PC-3 (cell line): ENCODE measurements around the gene RIMKLA. TPM values are rescaled to one million over a fixed set of nuclear protein-coding genes. Genes with fewer than 3 reads are reported as not detected.

Source experiments
- ATAC-seq: fragments of 200-7000 bp; cut with Tn5 transposase; 2 replicates; pipeline ENCODE4 v1.9.1; 2020; ENCODE audit warnings: mild to moderate bottlenecking, moderate library complexity
- BruUV-seq: library from RNA; stranded (reverse); fragments of 400-500 nt; replicated peaks from 2 replicates; lab custom pipeline; 2021; lab: Mats Ljungman, UMichigan
- CTCF ChIA-PET: fragments of 300-600 bp; sonication (Branson Sonifier 250); formaldehyde crosslinking; loops from one replicate; lab custom pipeline; 2022; ENCODE audit warnings: antibody characterized with exemption; lab: Charles Lee
- POLR2A ChIA-PET: fragments of 300-600 bp; sonication (Branson Sonifier 250); formaldehyde crosslinking; loops from one replicate; lab custom pipeline; 2022; ENCODE audit warnings: antibody characterized with exemption; ENCODE audit not compliant: unreplicated experiment; lab: Charles Lee
- DNase-seq: peaks from one replicate; pipeline ENCODE4 v3.0.0-alpha.2; 2015
- H2AFZ ChIP-seq: fragments of 300-600 bp; sonication (generic); 2 replicates; pipeline ENCODE4 v1.6.0; 2016; ENCODE audit warnings: antibody characterized with exemption, low read length
- H3F3A ChIP-seq: fragments of 300-600 bp; sonication (generic); one replicate; pipeline ENCODE4 v1.6.0; 2017; ENCODE audit warnings: antibody characterized with exemption, low read length, control low read depth, mild to moderate bottlenecking; ENCODE audit not compliant: unreplicated experiment
- H3K27ac ChIP-seq: fragments of 300-600 bp; sonication (generic); 2 replicates; pipeline ENCODE4 v1.5.1; 2016; ENCODE audit warnings: mild to moderate bottlenecking, low read length
- H3K27me3 ChIP-seq: fragments of 300-600 bp; sonication (generic); 2 replicates; pipeline ENCODE4 v1.6.1; 2016; ENCODE audit warnings: low read length, mixed read lengths
- H3K36me3 ChIP-seq: fragments of 300-600 bp; sonication (generic); 2 replicates; pipeline ENCODE4 v1.6.1; 2016; ENCODE audit warnings: low read depth, mixed run types, low read length, mixed read lengths
- H3K4me1 ChIP-seq: fragments of 300-600 bp; sonication (generic); 2 replicates; pipeline ENCODE4 v1.5.1; 2016; ENCODE audit warnings: low read length; ENCODE audit not compliant: insufficient read depth
- H3K4me2 ChIP-seq: fragments of 300-600 bp; sonication (generic); 2 replicates; pipeline ENCODE4 v1.6.0; 2016; ENCODE audit warnings: low read length
- H3K4me3 ChIP-seq: fragments of 300-600 bp; sonication (generic); 2 replicates; pipeline ENCODE4 v1.5.1; 2016; ENCODE audit warnings: mild to moderate bottlenecking, low read length, mixed read lengths
- H3K79me2 ChIP-seq: fragments of 300-600 bp; sonication (generic); 2 replicates; pipeline ENCODE4 v1.6.1; 2017; ENCODE audit warnings: low read length, mixed read lengths
- H3K9ac ChIP-seq: fragments of 300-600 bp; sonication (generic); 2 replicates; pipeline ENCODE4 v1.6.0; 2016; ENCODE audit warnings: mild to moderate bottlenecking, low read length
- H3K9me2 ChIP-seq: fragments of 300-600 bp; sonication (generic); replicated peaks from 2 replicates; pipeline ENCODE4 v1.6.1; 2016; ENCODE audit warnings: mixed run types, low read length, mixed read lengths
- H3K9me3 ChIP-seq: fragments of 300-600 bp; sonication (generic); 2 replicates; pipeline ENCODE4 v1.6.1; 2016; ENCODE audit warnings: low read length, mixed read lengths
- H4K20me1 ChIP-seq: fragments of 300-600 bp; sonication (generic); 2 replicates; pipeline ENCODE4 v1.6.1; 2016; ENCODE audit warnings: low read length, mixed read lengths
- CTCF ChIP-seq: fragments of 300-600 bp; sonication (generic); conservative IDR thresholded peaks from 2 replicates; pipeline ENCODE4 v1.5.1; 2017; ENCODE audit warnings: antibody characterized with exemption, low read depth, mild to moderate bottlenecking, low read length
- EZH2 ChIP-seq: fragments of 300-600 bp; sonication (generic); IDR thresholded peaks from one replicate; pipeline ENCODE4 v1.6.1; 2017; ENCODE audit warnings: antibody characterized with exemption, mild to moderate bottlenecking, low read length; ENCODE audit not compliant: unreplicated experiment
- EZH2phosphoT487 ChIP-seq: fragments of 300-600 bp; sonication (generic); IDR thresholded peaks from 2 replicates; pipeline ENCODE4 v1.6.1; 2018; ENCODE audit warnings: mild to moderate bottlenecking, antibody characterized with exemption, low read length, borderline replicate concordance
- intact Hi-C: fragments of 100-400 bp; cut with micrococcal nuclease; formaldehyde crosslinking; loops from 2 replicates; pipeline ENCODE4 v1.9.0; 2023
- total RNA-seq: library from RNA; depleted of rRNA; stranded (reverse); fragments of >200 nt; gene quantifications from 2 replicates; pipeline ENCODE4 v1.2.3, GENCODE V29; 2014

Gene RIMKLA
- total RNA-seq, 1 experiment from 2014 or later, result 4.5 TPM

- TF ChIP-seq EZH2phosphoT487 (no peak), CTCF (no peak), EZH2 (no peak)
- ChIA-PET CTCF (no interaction called here), POLR2A (interaction anchor here (0.6 to 0.7 kb wide), 3 partner anchors 89 to 280 kb away, joined by 3 to 5 read pairs (median 3); partner anchors contain the start of gene YBX1)
- H3K36me3 ChIP-seq, result no peaks in the 10 kb centered on the region
- peak overlapping the region; percentile 16; the same call in 1 of the 2 replicates for H3K4me3 ChIP-seq
- H3K9me2 ChIP-seq, result no peaks in the 10 kb centered on the region
- H3K27ac ChIP-seq, result peak overlapping the region; percentile 22
- no peaks in the 10 kb centered on the region for H3K27me3 ChIP-seq
- H3K4me1 ChIP-seq, result peaks cover 57% of the 10 kb centered on the region
- peak overlapping the region; percentile 43 for H3K4me2 ChIP-seq
- H3K79me2 ChIP-seq, result no peaks in the 10 kb centered on the region
- DNase-seq (peak; percentile 52), ATAC-seq (peak; percentile 42)
- peak overlapping the region; percentile 54 for H2AFZ ChIP-seq
- no TSS peak for BruUV-seq
- no peaks in the 10 kb centered on the region for H3K9me3 ChIP-seq
- intact Hi-C loops, result no loop called here
- no peak overlapping the region for H3K9ac ChIP-seq
- no peaks in the 10 kb centered on the region for H4K20me1 ChIP-seq
- H3F3A ChIP-seq, result no peaks in the 10 kb centered on the region
These were observed 46.6 kb downstream of the RIMKLA start for GRCh38 chr1:42427240-42427639.

GRCh38 chr1:42429603-42430002 is 49.0 kb downstream of the RIMKLA start:
- H3F3A ChIP-seq, result no peaks in the 10 kb centered on the region
- H3K4me3 ChIP-seq, result no peak overlapping the region
- no peaks in the 10 kb centered on the region for H3K9me2 ChIP-seq
- no peaks in the 10 kb centered on the region for H3K9me3 ChIP-seq
- no peaks in the 10 kb centered on the region for H3K36me3 ChIP-seq
- H3K9ac ChIP-seq, result no peak overlapping the region
- peak overlapping the region; percentile 47 for H3K27ac ChIP-seq
- POLR2A ChIA-PET, result no interaction called here
- peaks cover 49% of the 10 kb centered on the region for H3K4me1 ChIP-seq
- H3K4me2 ChIP-seq, result peak overlapping the region; percentile 36
- no peak for TF ChIP-seq EZH2phosphoT487
- no peak for TF ChIP-seq CTCF
- no peak for TF ChIP-seq EZH2
- DNase-seq, result peak; percentile 12
- BruUV-seq, result no TSS peak
- CTCF ChIA-PET, result no interaction called here
- no peak for ATAC-seq
- intact Hi-C loops, result loop anchor here (2.0 kb wide), 2 partner anchors 33 to 37 kb away; partner anchors contain the start of gene CCDC30
- H3K79me2 ChIP-seq, result no peaks in the 10 kb centered on the region
- H2AFZ ChIP-seq, result no peak overlapping the region
- H4K20me1 ChIP-seq, result no peaks in the 10 kb centered on the region
- no peaks in the 10 kb centered on the region for H3K27me3 ChIP-seq

GRCh38 chr1:42430286-42431135 is 49.9 kb downstream of the RIMKLA start:
- H3F3A ChIP-seq, result no peaks in the 10 kb centered on the region
- H3K36me3 ChIP-seq, result no peaks in the 10 kb centered on the region
- H3K27ac ChIP-seq, result peak overlapping the region; percentile 57
- H3K79me2 ChIP-seq, result no peaks in the 10 kb centered on the region
- H2AFZ ChIP-seq, result no peak overlapping the region
- CTCF ChIA-PET, result no interaction called here
- POLR2A ChIA-PET, result interaction anchor here (0.7 to 0.8 kb wide), 2 partner anchors 25 to 94 kb away, joined by 3 to 4 read pairs; no protein-coding TSS in a partner anchor
- no peaks in the 10 kb centered on the region for H4K20me1 ChIP-seq
- DNase-seq, result peak; percentile 75
- peak; percentile 59 for ATAC-seq
- H3K4me3 ChIP-seq, result no peak overlapping the region
- peaks cover 49% of the 10 kb centered on the region for H3K4me1 ChIP-seq
- no peaks in the 10 kb centered on the region for H3K9me2 ChIP-seq
- peak overlapping the region; percentile 36 for H3K4me2 ChIP-seq
- no peak overlapping the region for H3K9ac ChIP-seq
- H3K27me3 ChIP-seq, result no peaks in the 10 kb centered on the region
- BruUV-seq, result TSS peak; percentile 54
- intact Hi-C loops, result loop anchor here (2.0 kb wide), 2 partner anchors 32 to 38 kb away; partner anchors contain the start of gene CCDC30
- no peak for TF ChIP-seq EZH2
- TF ChIP-seq EZH2phosphoT487, result no peak
- no peak for TF ChIP-seq CTCF
- no peaks in the 10 kb centered on the region for H3K9me3 ChIP-seq
